ENCODE results near the gene XCL2.

Gene XCL2

DNA sequence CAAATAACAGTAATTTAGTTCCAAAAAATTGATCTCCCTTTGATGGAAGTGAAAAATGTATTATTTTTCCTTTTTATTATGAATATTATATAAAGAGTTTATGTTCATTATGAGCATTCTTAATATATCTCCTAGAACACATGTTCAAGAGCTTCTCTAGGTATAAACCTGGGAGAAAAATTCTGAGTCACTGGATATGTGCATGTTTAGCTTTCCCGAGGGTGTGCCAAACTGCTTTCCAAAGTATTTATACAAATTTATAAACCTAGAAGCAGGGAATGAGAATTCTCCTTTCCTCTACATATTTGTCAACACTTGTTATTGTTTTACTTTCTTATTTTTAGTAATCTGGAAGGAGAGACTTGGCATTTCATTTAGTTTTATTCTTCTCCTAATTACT, 25.0 kb downstream of the XCL2 start:
- no peak overlapping the region for H3K4me3 ChIP-seq (ENCODE audit: low read depth, low read length)
- DNase-seq (ENCODE audit: low read depth, low spot score) = no peak
- ChIA-PET CTCF (no interaction called here), POLR2A (no interaction called here)
- TF ChIP-seq, protein P1, sequence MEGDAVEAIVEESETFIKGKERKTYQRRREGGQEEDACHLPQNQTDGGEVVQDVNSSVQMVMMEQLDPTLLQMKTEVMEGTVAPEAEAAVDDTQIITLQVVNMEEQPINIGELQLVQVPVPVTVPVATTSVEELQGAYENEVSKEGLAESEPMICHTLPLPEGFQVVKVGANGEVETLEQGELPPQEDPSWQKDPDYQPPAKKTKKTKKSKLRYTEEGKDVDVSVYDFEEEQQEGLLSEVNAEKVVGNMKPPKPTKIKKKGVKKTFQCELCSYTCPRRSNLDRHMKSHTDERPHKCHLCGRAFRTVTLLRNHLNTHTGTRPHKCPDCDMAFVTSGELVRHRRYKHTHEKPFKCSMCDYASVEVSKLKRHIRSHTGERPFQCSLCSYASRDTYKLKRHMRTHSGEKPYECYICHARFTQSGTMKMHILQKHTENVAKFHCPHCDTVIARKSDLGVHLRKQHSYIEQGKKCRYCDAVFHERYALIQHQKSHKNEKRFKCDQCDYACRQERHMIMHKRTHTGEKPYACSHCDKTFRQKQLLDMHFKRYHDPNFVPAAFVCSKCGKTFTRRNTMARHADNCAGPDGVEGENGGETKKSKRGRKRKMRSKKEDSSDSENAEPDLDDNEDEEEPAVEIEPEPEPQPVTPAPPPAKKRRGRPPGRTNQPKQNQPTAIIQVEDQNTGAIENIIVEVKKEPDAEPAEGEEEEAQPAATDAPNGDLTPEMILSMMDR (IDR thresholded peaks at IDR 0.05; ENCODE audit: insufficient read depth, low read length, missing control alignments) = no peak

DNA sequence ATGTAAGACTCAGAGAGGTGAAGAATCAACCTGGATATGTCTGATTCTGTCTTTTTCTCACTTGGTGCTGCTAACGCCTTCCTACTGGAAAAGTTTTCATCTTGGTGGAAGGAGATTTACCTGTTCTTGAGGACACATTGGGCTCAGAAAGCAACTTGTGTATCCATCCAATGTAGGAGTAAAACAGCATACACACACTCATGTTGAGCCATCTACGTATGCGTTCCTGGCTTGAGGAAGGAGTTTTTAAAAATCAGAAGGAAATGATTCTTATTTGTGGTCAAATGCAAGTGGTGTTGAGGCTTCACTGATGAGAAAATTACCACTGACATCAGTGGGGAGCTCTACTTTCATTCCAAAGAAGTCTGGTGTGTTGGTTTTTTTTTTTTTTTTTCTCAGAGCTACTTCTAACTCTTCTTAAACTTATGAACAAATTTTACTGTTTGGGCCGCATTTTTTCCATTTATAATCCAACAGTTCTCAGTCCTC, 25.6 kb downstream of the XCL2 start:
- no peak overlapping the region for H3K4me3 ChIP-seq (ENCODE audit: low read depth, low read length)
- DNase-seq (ENCODE audit: low read depth, low spot score) = no peak
- POLR2A ChIA-PET = no interaction called here
- CTCF ChIA-PET = no interaction called here
- TF ChIP-seq, protein P1 (IDR thresholded peaks at IDR 0.05; ENCODE audit: insufficient read depth, low read length, missing control alignments) = no peak

DNA sequence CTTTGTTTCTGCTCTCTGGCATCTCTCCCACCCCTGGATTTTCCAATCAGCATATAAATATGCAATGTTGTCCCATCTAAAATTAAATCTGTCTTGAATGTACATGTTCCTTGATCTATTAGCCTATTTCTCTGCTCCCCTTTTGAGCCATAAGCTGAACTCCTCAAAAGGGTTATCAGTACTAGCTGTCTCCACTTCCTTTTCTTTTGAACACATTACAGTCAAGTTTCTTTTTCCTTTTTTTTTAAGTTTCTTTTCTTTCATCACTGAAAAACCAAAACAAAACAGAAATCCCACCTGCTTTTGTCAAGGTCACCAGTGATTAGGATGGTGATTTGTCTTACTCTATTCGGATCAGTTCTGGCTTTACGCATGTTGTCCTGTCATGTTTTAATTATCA, 29.3 kb downstream of the XCL2 start:
- no peak overlapping the region for H3K4me3 ChIP-seq (ENCODE audit: low read depth, low read length)
- TF ChIP-seq, protein P1 (IDR thresholded peaks at IDR 0.05; ENCODE audit: insufficient read depth, low read length, missing control alignments) = no peak
- CTCF ChIA-PET = no interaction called here
- no peak for DNase-seq (ENCODE audit: low read depth, low spot score)
- POLR2A ChIA-PET = no interaction called here

DNA sequence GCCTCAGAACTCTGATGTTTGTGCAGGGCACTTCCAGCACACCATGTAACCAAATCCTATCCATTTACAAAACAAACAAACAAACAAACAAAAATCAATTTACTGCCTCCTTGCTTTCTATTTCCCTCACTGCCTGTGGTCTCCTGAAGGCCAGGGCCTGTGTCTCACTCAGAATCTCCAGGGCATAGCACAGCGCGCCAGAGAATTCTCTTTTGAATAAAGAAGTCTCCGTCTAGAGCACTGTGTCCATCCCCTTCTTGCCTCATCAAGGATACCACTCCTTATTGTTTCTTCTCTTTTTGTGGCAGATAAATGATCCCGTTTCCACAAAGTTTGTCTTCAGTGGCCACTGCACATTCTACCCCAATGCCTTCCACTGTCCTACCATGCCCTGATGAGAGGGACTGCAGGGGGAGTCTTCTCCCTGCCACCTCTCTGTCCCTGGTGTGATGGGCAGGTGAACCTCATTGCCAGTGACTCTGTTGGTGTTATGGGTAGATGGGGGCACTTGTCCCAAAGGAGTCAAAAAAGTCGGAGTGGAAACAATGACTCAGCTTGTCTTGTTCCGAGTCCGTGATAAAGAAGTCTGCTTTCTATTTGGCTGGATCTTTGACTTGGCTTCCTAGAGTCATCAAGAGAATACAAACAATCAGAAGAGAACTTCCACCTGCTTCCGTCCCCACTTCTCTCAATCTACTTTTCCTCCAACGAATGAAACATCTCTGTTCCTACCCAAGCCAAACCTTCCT, 30.0 kb downstream of the XCL2 start:
- H3K4me3 ChIP-seq (ENCODE audit: low read depth, low read length) = no peak overlapping the region
- CTCF ChIA-PET = no interaction called here
- POLR2A ChIA-PET = no interaction called here
- no peak for DNase-seq (ENCODE audit: low read depth, low spot score)
- TF ChIP-seq, protein P1 (IDR thresholded peaks at IDR 0.05; ENCODE audit: insufficient read depth, low read length, missing control alignments) = no peak

DNA sequence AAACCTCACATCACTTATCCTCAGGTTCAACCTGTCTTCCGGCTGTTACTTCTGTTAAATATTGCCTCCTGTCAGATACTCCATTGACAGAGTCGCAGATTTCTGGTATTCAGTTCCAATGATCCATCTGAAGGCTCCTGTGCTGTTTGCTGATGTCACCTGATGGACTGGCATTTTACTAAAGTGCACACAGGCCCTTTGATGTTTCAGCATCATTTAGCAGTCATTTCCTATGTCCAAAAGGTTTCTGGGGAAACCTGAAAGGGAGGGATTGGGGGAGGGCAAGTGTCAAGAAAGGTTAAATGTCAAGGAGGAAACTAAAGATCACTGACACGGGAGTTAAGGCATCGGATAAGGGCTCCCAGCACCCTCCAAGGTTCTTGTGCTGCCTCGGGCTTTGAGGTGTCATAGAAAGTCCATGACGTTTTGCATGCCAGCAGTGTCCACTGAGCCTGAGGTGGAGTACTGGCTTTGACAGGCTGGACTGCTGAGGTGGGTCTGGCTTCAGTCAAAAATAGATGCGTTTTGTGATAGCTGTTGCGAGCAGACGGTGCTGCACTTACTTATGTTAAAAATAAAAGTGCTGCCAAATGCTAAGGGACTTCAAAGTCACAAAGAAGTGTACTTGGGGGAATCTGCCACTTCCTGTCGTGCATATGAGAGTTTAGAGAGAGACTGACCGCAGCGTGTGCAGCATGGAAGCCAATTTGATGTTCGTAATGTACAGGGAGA, 30.8 kb downstream of the XCL2 start:
- POLR2A ChIA-PET = no interaction called here
- TF ChIP-seq, protein P1 (IDR thresholded peaks at IDR 0.05; ENCODE audit: insufficient read depth, low read length, missing control alignments) = no peak
- CTCF ChIA-PET = no interaction called here
- H3K4me3 ChIP-seq (ENCODE audit: low read depth, low read length) = no peak overlapping the region
- DNase-seq (ENCODE audit: low read depth, low spot score) = no peak

Data from AG04449 (cell line).